Skeletal muscle tissue (tissue), 4 donors: ENCODE measurements around the gene PSMD1. TPM values are rescaled to one million over a fixed set of nuclear protein-coding genes. Genes with fewer than 3 reads are reported as not detected.

Source experiments
- H3K27ac ChIP-seq: one replicate; pipeline ENCODE4 v1.7.0; 2013; ENCODE audit warnings: mild to moderate bottlenecking, low read depth, low read length, inconsistent platforms
- H3K27me3 ChIP-seq, 3 donors: one replicate each; pipeline ENCODE4 v1.7.0; 2013; ENCODE audit warnings: low read length in 3 of 3; ENCODE audit not compliant: control insufficient read depth in 3 of 3, insufficient read depth in 3 of 3
- H3K36me3 ChIP-seq, 3 donors: one replicate each; pipeline ENCODE4 v1.7.0; 2013; ENCODE audit warnings: low read length in 3 of 3; ENCODE audit not compliant: control insufficient read depth in 3 of 3, insufficient read depth in 3 of 3
- H3K4me1 ChIP-seq, 3 donors: one replicate each; pipeline ENCODE4 v1.7.0; 2013; ENCODE audit warnings: low read length in 3 of 3, mild to moderate bottlenecking in 3 of 3; ENCODE audit not compliant: control insufficient read depth in 3 of 3, insufficient read depth in 3 of 3
- H3K4me3 ChIP-seq, 3 donors: one replicate each; pipeline ENCODE4 v1.7.0; 2013; ENCODE audit warnings: low read length in 3 of 3
- H3K9ac ChIP-seq, 3 donors: one replicate each; pipeline ENCODE4 v1.7.0; 2013; ENCODE audit warnings: low read length in 3 of 3, mild to moderate bottlenecking in 3 of 3, moderate library complexity in 2 of 3, low read depth in 1 of 3
- H3K9me3 ChIP-seq, 3 donors: one replicate each; pipeline ENCODE4 v1.7.0; 2013; ENCODE audit warnings: low read length in 3 of 3; ENCODE audit not compliant: control insufficient read depth in 3 of 3
- total RNA-seq: library from RNA; depleted of rRNA; stranded (reverse); fragments of >200 nt; gene quantifications from one replicate; pipeline ENCODE4 v1.2.3, GENCODE V29; 2014
- donor health status: Osteomylitis.

Gene PSMD1
- total RNA-seq, 1 donor from 2014 or later = 85.1 TPM

DNA sequence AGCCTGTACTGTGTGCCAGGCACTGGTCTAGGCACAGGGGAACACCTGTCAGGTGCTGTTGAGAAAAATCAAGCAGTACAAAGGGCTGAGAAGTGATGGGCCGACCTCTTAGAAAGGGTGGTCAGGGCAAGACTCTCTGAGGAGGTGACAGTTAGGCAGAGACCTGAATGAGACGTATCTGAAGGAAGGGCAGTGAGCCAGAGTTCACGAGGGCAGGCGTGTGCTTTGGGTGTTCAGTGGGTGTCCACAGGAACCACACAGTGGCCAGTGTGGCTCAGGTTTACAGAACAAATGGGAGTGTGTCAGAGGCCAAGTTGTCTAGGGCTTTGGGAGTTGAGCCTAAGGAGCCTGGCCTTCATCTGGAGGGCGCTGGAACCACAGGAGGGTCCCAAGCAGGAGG lies 147.9 kb downstream of the PSMD1 start:
- Histone ChIP-seq H3K36me3 (peaks cover 0 to 2% (median 0%) of the 10 kb centered on the region in 3 donors), H3K9ac (no peak overlapping the region), H3K4me1 (no peaks in the 10 kb centered on the region), H3K27me3 (no peaks in the 10 kb centered on the region), H3K27ac (no peak overlapping the region), H3K4me3 (no peak overlapping the region), H3K9me3 (no peaks in the 10 kb centered on the region)

DNA sequence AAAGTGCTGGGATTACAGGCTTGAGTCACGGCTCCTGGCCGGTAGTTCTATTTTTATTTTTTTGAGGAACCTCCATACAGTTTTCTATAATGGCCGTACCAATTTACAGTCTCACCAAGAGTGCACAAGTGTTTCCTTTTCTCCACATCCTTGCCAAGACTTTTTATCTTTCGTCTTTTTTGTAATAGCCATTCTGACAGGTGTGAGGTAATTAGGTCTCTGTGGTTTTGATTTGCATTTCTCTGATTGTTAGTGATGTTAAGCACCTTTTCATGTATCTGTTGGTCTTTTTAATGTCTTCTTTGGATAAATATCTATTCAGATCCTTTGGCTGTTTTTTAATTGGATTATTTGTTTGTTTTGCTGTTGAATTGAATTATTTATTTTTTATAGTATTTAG lies 151.1 kb downstream of the PSMD1 start:
- H3K36me3 ChIP-seq = peaks cover 0 to 4% (median 0%) of the 10 kb centered on the region in 3 donors
- no peaks in the 10 kb centered on the region for H3K9me3 ChIP-seq
- H3K9ac ChIP-seq = no peak overlapping the region
- H3K4me1 ChIP-seq = peaks cover 4 to 6% (median 6%) of the 10 kb centered on the region in 3 donors
- H3K27ac ChIP-seq = no peak overlapping the region
- H3K4me3 ChIP-seq = no peak overlapping the region
- no peaks in the 10 kb centered on the region for H3K27me3 ChIP-seq

- peaks cover 0 to 4% (median 0%) of the 10 kb centered on the region in 3 donors for H3K36me3 ChIP-seq
- peaks cover 8 to 13% (median 9%) of the 10 kb centered on the region in 3 donors for H3K4me1 ChIP-seq
- peak overlapping the region; percentile 86 for H3K27ac ChIP-seq
Measured at GRCh38 chr2:231210782-231211181, 154.1 kb downstream of the PSMD1 start.

DNA sequence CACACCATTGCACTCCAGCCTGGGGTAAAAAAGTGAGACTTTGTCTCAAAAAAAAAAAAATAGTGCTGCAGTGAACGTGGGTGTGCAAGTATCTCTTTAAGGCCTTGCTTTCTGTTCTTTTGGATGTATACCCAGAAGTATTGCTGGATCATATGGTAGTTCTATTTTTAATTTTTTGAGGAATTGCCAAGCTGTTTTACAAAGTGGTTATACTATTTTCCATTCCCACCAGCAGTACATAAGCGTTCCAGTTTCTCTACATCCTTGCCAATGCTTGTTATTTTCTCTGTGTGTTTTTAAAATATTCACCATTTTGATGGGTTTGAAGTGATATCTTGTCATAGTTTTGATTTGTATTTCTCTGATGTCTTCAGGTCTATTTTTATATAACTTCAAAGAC lies 154.8 kb downstream of the PSMD1 start:
- Histone ChIP-seq H3K9me3 (no peaks in the 10 kb centered on the region), H3K4me1 (peaks cover 8 to 13% (median 9%) of the 10 kb centered on the region in 3 donors), H3K27ac (peak overlapping the region; percentile 86), H3K4me3 (no peak overlapping the region), H3K27me3 (no peaks in the 10 kb centered on the region), H3K36me3 (peaks cover 0 to 4% (median 0%) of the 10 kb centered on the region in 3 donors), H3K9ac (no peak overlapping the region)

More at GRCh38 chr2:231210782-231211181, 154.1 kb downstream of the PSMD1 start:
- Histone ChIP-seq H3K4me3 (no peak overlapping the region), H3K9me3 (no peaks in the 10 kb centered on the region), H3K9ac (no peak overlapping the region), H3K27me3 (no peaks in the 10 kb centered on the region)

GRCh38 chr2:231212329-231212845 lies 155.7 kb downstream of the PSMD1 start:
- Histone ChIP-seq H3K9me3 (no peaks in the 10 kb centered on the region), H3K27ac (peak overlapping the region; percentile 86), H3K4me3 (peak overlapping the region in 2 of 3 donors; percentile 14 to 23), H3K4me1 (peaks cover 8 to 13% (median 9%) of the 10 kb centered on the region in 3 donors), H3K27me3 (no peaks in the 10 kb centered on the region), H3K36me3 (peaks cover 0 to 4% (median 0%) of the 10 kb centered on the region in 3 donors), H3K9ac (peak overlapping the region in 2 of 3 donors; percentile 28 to 80)

- H3K4me3 ChIP-seq = no peak overlapping the region
- H3K27me3 ChIP-seq = no peaks in the 10 kb centered on the region
- H3K9me3 ChIP-seq = no peaks in the 10 kb centered on the region
- peaks cover 8 to 13% (median 9%) of the 10 kb centered on the region in 3 donors for H3K4me1 ChIP-seq
- no peak overlapping the region for H3K27ac ChIP-seq
- peaks cover 0 to 4% (median 0%) of the 10 kb centered on the region in 3 donors for H3K36me3 ChIP-seq
- H3K9ac ChIP-seq = no peak overlapping the region
Measured at GRCh38 chr2:231213931-231214642, 157.4 kb downstream of the PSMD1 start.

DNA sequence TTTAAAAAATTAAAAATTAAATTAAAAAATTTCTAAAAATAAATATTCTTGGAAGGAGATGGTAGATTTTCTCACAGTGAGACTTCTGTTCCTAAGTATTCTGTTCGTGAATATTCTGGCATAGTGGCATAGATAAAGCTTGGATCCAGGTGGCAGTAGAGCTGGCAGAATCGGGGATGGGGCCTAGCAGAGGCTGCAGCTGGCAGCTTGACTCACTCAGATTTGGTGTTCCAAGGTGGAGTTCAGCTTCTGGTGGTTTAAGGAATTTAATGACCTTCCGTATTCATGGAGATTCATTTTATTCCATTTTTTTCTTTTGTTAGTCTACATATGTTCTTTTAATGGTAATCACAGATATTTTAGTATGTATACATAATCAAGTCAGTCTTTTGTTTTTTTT lies 161.7 kb downstream of the PSMD1 start:
- no peaks in the 10 kb centered on the region for H3K9me3 ChIP-seq
- H3K36me3 ChIP-seq = peaks cover 0 to 3% (median 0%) of the 10 kb centered on the region in 3 donors

GRCh38 chr2:231219289-231219688 lies 162.6 kb downstream of the PSMD1 start:
- no peak overlapping the region for H3K4me3 ChIP-seq
- H3K27me3 ChIP-seq = no peaks in the 10 kb centered on the region
- peaks cover 0 to 3% (median 0%) of the 10 kb centered on the region in 3 donors for H3K36me3 ChIP-seq
- peaks cover 0 to 4% (median 2%) of the 10 kb centered on the region in 3 donors for H3K4me1 ChIP-seq
- H3K9me3 ChIP-seq = no peaks in the 10 kb centered on the region
- H3K9ac ChIP-seq = no peak overlapping the region
- H3K27ac ChIP-seq = no peak overlapping the region

More for the DNA sequence above, 161.7 kb downstream of the PSMD1 start:
- no peak overlapping the region for H3K4me3 ChIP-seq
- H3K27ac ChIP-seq = no peak overlapping the region
- no peaks in the 10 kb centered on the region for H3K27me3 ChIP-seq
- H3K4me1 ChIP-seq = peaks cover 0 to 7% (median 6%) of the 10 kb centered on the region in 3 donors
- no peak overlapping the region for H3K9ac ChIP-seq

- peaks cover 0 to 4% (median 2%) of the 10 kb centered on the region in 3 donors for H3K4me1 ChIP-seq
- H3K4me3 ChIP-seq = no peak overlapping the region
- H3K27ac ChIP-seq = no peak overlapping the region
- no peaks in the 10 kb centered on the region for H3K36me3 ChIP-seq
- H3K9ac ChIP-seq = no peak overlapping the region
- H3K27me3 ChIP-seq = no peaks in the 10 kb centered on the region
- H3K9me3 ChIP-seq = no peaks in the 10 kb centered on the region
Measured at GRCh38 chr2:231221761-231222160, 165.1 kb downstream of the PSMD1 start.
